Measurements from ENCODE around the gene RBM4B.

The RBM4B gene

DNA sequence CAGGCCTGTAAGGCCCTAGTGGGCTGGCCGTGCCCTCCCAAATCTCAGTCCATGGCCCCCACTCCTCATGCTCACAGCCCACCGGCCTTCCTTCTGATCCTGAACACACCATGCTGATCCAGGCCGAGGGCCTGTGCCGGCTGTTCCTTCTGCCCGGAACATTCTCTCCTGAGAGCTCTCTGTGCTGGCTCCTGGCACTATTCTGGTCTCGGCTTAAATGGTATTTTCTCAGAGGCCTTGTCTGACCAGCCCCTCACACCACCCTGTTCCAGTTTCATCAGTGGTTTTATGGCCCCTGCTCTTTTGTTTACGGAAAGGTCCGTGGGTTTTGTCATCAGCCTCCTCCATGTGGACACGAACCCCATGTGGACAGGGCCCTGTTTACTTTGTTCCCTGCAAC, 29.3 kb upstream of the RBM4B start:
- no peak for DNase-seq

DNA sequence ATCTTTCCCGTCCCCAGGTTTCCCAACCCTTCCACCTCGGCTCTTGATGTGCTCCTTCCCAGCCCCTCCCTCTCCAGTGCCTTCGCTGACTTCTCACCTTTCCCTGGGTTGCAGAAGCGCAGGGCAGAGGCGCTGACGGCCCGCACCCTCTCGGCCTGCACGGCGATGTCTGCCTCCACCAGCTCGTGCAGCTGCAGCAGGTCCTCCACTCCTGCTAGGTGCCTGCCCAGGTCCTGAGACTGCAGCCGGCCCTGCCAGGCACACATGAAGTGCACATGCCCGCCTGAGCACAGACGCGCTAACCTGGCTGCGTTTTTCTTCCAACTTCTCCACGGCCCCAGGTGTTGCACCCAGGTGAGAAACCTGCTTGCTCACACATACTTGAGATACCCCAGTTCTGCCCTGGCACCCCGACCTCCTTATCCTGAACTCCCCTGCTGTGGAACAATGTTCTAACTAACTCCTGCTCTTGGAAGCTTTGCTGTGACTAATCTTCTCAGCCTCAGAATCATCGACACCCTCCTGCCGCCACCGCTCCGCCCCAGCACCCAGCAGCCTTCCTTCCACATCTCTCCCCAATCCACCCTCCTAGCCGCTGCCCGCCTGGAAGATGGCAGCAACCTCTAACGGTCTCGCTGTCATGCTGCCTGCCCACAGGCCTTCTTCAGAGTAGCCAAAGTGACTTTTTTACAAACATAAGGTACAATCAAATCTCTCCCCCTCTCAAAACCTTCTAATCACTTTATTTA, 28.1 kb upstream of the RBM4B start:
- DNase-seq = no peak

DNA sequence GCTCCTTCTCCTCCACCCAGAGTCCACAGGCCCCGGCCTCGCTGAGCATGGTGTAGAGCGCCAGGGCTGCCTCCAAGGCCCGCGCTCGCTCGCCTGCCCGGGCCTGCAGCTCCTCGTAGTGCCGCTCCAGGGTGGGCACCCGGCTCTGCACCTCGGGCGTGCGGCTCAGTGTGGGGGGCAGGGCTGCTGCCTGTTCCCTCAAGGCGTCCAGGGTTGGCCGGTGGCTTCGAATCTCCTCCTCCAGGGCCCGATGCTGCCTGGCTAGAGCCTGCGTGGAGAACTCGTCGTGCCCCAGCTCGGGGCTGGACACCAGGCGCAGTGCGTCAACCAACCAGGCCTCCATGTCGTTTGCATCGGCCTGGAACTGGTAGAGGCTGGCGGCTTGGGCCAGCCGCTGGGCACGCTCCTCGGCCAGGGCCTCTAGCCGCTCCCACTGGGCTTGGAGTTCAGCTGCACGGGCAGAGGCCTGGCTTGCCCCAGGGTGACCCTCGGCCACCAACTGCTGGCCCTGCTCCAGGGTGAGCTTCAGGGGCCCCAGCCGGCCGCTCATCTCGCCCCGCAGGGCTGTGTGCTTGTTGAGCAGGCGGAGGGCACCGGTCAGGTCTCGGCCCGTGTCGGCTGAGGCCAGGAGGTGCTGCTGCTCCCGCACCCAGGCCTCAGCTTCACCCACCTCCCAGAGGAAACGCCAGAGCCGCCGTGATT, 27.1 kb upstream of the RBM4B start:
- DNase-seq = no peak

DNA sequence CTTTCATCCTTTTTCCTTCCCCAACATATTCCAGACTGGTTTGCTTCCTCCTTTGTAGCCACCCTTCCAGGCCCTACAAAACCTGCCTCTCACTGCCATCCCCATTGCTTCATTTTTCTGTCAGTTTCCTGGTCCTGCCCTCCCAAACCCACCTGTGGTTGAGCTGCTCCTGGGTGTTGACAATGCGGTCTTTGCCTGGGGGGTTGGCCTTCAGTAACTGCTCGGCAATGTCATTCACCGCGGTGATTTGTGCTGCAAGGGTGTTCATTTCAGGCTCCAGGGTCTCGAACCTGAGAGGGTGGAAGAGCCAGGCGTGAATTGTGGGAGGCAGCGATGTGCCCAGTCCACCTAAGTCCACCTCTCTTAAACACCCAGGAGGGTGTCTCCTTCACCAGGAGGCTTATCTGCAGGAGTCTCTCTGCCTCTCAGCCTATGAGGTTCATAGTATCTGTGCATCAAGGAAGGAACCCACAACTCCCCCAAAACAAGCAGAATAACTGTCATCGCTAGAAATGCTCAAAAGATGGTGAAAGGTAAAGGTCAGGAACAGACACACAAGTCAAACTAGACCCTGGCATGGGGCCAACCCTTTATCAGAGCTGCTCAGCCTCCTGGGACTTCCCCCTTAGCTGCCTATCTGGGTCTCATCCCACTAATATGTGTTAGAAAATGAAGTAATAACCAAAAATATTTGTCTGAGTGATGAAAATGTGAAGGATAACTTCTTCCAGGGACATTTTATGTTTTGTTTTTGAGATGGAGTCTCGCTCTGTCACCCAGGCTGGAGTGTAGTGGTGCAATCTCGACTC, 23.9 kb upstream of the RBM4B start:
- DNase-seq = no peak

DNA sequence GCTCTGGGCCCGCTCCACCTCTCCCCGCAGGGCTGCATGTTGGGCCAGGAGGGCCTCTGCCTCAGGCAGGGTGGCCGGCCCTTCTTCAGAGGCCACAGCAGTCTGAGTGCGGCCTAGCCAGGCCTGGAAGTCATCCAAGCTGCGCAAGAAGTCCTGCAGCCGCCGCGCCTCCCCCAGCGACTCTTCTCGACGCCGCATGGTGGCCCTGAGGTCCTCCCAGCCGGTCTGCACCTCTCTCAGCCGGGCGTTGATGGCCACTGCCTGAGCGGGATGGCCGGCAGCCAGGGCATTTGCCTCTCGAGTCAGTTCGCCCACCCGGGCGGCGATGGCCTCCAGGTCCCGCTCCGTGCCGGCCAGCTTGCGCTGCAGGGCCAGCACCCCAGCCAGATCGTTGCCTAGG, 23.1 kb upstream of the RBM4B start:
- DNase-seq = no peak

DNA sequence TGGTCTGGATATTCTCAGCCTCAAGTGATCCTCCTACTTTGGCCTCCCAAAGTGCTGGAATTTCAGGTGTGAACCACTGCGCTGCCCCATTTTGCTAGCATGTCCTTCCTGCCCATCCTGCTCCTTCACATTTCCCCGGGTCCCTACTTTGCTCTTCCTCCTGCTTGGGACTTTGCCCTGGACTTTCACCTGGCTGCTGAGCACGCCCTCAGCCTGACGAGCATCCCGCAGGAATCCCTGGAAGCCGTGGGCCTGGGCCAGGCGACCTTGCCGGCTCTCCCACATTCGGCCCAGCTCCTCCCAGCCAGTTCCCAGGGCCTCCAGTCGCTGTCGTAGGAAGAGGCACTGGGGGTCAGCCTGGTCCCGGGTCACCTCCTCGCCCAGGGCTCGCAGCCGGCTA, 22.6 kb upstream of the RBM4B start:
- DNase-seq = no peak

DNA sequence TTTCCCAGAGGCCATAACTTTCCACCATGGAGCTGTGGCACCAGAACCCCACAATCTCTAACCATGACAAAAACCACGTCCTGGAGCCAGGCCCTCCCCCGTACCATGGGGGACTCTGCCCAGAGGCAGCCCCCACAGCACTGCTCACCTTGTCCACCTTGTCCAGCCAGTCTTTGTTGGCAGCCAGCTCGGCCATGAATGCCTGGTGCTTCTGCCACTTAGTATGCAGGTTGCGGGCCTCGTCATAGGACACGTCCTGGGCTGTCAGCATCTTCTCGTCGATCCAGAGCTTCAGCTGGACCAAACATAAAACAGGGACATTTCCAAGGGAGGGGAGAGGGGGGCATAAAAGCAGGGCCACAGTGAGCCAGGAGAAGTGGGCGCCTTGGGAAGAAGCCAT, 20.8 kb upstream of the RBM4B start:
- no peak for DNase-seq

DNA sequence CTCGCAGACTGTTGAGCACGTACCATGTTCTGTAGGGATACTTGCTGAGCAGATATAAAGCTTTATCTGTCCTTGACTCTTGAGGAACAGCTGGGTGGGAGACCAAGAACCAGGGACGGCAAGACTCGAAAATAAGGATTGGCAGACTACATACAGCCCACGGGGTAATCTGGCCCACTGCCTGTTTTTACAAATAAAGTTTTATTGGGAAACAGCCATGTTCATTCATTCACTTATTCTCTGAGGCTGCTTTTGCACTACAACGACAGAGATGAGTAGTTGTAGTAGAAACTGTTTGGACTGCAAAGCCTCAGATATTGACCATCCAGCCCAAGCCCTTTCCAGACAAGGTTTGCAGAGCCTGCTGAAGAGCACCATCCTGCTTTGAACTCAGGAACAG, 20.3 kb upstream of the RBM4B start:
- DNase-seq = no peak

DNA sequence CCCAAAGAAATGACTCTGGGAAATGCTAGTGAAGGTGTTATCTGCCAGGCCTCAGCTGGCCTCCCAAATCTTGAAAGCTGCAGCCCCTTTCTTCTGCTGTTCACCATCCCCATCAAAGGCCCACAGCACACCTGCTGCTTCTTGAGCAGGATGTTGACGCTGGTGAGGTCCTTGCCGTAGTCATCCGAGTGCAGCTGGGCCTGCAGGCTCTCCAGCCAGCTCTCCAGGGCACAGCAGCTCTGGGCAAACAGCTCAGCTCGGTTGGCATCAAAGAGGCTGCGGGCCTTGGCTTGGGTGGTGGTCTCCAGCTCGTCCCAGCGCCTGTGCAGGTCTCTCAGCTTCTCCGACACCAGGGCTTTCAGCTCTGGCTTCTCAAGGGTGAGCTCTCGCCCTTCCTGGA, 18.5 kb upstream of the RBM4B start:
- no peak for DNase-seq

DNA sequence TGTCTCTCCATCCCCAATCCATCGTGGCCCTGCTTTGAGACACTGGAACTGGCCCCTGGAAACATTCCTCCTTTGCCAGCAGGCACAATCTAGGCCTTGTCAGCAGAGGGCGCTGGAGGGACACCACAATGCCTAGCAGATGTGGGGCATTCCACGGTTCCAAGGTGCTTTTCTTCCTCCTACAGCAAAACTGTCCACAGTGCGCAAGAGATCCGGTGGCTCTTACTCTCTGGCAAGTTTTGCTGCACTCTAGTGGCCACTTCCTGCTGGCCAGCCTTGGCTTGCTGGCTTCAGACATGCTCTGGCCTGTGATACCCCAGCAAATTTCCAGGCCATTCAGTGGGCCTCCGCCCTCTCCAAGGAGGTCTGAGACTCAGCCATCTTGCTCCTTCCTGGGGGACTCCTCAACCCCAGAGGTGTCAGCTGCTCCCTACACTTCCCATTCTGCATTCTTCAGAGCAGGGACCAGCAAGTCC, 17.1 kb upstream of the RBM4B start:
- DNase-seq = peak; percentile 79

DNA sequence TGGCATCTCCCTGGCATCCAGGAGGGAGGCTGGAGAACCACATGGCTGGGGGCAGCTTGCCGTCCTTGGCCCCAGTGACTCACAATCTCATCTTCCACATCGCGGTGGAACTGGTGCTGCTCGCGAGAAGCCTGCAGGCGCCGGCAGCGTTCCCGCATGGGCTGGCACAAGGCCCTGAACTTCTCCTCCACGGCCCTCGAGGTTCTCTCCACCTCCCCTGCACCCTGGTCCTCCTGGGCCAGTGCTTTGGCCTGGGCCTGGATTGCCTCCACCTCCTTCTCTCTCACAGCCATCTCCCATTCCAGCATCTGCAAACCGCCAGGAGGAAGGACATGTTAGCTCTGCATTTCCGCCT, 16.3 kb upstream of the RBM4B start:
- DNase-seq = no peak

DNA sequence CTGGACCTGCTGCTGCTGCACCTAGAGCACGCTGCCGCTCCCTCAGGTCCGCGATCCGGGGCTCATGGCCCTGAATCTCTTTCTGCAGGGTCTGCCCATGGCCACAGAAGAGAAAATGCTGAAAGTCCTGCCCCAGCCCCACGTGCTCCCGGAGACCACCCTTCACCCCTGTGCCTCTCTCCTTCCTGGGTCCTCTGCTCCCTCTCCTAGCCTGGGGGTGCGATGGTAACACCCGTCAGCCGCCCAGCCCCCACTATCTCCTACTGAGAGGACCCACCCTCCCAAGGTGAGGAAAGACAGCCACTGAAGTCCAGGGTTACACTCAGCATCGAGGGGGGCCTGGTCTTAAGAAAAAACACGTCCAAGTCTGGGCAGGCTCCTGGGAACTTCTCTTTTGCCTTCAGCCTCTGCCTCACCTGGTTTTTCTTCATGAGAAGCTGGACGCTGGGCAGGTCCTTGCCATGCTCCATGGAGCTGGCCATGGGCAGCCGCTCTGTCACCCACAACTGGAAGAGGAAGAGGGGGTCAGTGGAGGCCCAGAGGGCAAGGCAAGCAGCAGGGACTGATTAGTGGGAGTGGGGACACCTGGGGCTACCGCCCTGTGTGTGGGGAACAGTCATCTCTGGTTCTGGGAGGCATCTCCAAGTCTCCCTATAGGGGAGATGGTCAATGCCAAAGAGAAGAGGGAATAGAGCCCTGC, 15.8 kb upstream of the RBM4B start:
- no peak for DNase-seq

DNA sequence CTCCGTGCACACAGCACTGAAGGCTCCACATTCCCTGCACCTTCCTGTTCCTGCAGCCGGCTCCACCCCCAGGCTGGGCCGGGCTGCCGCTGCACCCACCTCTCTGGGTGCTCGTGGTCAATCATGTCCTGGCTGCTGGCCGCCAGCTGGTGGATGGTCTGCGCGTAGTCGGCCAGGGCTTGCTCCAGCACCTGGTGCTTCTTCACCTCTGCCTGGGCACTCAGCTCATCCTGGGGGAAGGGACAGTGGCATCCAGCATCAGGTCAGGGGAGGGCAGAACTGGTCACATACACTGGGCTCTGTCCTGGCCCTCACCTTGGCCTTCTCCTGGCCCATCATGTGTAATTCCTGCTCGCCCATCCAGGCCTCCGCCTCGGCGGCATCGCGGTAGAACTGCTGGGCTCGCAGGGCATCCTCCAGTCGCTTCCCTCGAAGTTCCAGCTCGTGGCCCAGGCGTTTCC, 15.2 kb upstream of the RBM4B start:
- no peak for DNase-seq

DNA sequence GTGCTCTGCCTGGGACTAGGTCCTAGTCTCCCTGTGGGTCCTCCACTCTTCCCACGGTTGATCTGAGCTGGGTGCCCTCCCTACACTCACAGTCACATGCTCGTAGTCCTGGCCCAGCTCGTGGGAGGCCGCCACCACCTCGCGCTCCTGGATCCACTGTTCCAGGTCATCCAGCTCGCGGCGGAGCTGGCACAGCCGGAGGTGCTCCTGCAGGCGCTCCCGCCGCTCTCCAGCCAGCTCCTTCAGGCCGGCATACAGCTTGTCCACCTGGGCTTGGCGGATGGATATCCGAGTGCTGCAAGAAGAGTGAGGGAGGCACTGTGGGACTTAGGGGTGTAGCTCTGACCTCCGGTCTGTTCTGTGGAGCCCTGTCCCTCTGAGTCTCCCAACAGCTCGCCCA, 14.8 kb upstream of the RBM4B start:
- DNase-seq = no peak

DNA sequence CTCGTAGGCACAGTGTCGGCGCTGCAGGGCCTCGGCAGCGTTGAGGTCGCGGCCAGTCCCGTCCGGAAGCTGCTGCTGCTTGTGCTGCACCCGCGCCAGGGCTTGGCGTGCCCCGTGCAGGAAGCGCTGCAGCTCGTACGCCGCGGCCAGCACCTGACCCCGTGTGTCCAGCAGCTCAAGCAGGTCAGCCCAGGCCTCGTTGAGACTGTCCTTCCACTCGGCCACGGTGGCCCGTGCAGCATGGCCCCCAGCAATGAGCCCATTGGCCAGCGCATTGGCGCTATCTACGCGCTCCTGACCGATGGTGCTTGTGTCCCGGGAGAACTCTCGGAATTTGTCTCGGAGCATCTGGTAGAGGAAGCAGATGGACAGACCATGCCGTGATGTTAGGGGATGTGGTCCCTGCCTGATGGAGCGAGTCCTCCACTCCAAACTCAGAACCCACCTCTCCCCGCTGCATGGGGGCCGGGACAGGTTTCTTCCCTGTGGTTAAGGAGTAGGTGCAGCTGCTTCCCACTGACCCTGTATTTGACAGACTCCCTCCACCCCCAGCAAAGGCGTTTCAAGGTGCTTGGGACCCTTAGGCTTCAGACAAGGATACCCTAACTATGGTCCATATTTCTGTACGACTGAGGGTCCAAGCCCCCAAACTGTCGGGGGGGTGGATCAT, 13.8 kb upstream of the RBM4B start:
- no peak for DNase-seq

DNA sequence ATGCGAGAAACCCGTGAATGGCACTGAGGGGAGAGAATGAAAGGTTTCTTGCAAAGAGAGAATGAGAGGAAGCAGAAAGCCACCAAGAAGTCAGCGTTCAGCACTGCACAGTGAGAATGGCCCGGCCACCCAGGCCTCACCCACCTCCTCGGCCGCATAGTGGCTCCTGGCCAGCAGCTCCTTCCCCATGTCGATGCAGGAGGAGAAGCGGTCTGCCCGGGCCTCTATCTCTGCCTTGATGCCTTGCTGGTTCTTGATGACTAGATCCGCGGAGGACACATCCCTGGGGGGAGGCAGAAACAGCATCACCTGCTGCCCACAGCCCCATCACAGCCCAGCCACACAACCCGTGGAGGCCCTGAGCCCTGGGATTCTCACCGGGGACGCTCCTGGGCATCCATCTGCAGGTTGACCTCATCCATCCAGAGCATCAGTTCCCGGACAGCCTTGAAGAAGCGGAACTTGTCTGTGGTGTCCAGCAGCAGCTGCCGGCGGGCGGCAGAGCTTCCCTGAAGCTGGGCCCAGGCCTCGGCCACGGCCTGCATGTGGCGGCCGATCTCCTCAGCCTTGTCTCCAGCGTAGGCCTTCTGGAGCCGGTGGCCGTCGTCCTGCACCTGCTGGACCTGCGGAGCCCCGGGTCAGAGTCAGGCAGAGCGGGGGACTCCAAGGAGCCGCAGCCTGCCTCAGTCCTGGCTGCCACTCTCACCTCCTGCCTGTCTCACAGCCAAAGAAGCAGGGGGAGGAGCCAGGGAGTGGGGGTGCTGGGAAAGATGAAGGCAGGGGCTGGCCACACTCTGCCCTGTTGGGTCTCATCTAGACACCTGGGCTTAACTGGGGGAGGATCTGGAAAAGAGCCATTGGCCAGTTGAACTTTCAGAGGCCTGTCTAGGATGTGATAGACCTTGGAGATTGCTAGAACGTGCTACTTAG, 12.2 kb upstream of the RBM4B start:
- no peak for DNase-seq

DNA sequence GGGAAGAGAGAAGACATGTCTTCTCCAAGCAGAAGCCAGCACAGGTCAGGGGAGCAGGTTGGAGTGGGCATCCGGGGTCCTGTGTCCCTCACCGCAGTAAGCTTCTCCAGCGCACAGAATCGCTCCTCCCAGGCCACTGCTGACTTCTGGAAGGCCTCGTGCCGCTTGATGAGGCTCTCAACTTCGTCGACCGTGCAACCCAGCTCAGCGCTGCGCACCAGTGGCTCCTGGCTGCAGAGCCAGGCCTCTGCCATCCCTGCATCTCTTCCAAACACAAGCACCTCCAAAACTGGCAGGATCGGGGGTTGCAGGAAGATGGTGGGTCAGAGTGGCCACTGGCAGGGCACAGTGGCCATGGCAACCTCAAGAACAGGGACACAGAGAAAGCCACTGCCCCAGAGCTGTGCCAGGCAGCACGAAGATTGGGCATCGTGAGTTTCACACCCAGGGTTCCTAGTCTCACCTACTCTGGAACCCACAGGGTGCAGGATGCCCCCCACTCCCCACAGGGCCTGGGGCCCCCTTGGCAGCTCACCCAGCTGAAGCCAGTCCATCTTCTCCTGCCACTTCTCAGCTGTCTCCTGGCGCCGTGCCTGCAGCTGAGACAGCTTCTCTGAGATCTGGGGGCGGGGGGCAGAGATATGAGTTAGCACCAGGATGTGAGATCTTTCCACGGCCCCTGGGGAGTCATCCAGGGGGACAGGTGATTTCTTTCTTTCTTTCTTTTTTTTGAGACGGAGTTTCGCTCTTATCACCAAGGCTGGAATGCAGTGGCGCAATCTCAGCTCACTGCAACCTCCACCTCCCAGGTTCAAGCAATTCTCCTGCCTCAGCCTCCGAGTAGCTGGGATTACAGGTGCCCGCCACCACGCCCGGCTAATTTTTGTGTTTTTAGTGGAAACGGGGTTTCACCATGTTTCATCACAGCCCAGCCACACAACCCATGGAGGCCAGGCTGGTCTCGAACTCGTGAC, 11.2 kb upstream of the RBM4B start:
- no peak for DNase-seq

DNA sequence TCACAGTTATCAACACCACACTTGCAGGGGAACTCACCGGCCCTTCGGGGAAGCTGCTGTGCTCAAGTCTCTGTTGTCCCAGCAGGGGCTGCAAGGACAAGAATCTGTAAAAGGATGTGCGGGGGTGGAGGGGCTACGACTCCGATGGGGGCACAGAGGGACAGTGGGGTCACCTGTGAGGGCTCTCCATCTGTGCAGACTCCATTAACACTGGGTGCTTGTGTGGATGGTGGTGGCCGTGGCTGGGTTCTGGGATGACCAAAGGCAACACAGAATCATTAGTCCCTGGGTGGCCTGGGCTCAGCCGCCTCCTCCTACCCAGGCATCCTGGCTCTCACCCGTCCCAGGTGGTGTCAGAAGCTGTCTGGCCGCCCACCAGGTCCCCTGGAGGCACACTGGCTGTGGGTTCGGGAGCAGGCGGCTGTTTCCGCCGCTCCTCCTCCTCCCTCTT, 10.2 kb upstream of the RBM4B start:
- DNase-seq = no peak

DNA sequence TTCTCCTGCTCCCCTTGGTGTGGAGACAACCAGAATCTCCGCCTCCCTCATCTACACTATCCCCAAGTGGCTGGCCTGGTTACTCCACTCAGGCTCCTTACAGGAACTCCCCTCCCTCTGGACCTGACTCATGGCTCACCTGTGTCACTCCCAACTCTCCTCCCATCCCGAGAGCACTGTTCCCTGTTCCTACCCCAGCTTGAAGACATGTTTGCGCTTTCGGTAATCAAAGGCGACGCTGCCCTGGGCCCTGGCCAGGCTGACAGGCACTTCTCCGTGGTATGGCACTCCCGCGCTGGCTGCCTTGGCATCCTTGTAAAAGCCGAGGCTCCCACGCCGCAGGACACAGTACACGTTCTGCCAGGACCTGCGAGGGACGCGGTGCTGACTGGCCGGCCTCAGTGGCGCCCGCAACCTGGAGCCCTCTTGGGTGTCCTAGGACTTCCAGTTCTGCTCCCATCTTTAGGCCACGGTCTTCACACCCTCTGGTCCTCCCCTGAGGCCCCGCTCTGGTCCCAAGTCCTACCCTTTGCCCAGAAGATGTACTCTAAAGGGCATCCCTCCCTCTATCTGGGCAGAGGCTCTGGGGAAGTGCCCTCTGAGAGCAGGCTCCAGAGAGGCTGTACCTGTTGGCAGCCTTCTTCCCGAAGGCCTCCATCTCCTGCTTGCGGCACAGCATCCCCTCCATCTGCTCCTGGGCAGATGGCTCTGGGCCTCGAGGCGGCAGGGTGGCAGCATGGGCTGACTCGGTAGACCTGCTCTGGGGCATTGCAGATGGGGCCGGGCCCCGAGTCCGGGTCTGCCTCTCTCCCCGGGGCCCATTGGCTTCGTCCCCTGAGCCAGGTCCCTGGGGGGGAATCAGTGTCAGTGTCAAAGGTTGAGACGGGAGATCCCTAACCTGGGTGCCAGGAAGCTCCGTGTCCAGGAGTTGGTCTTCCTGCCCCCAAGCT, 9.4 kb upstream of the RBM4B start:
- DNase-seq = no peak
